Fibroblast of skin of right quadriceps (primary cell): ENCODE measurements around the gene ADAM21.
"Not testable (repeated sequence)": the region's sequence is repeated elsewhere in the genome, so short reads cannot be mapped to it uniquely, and the experiment has no call there.

Experiments
- DNase-seq: peaks from one replicate; pipeline ENCODE4 v3.0.0-alpha.2; 2013

ADAM21 gene

DNA sequence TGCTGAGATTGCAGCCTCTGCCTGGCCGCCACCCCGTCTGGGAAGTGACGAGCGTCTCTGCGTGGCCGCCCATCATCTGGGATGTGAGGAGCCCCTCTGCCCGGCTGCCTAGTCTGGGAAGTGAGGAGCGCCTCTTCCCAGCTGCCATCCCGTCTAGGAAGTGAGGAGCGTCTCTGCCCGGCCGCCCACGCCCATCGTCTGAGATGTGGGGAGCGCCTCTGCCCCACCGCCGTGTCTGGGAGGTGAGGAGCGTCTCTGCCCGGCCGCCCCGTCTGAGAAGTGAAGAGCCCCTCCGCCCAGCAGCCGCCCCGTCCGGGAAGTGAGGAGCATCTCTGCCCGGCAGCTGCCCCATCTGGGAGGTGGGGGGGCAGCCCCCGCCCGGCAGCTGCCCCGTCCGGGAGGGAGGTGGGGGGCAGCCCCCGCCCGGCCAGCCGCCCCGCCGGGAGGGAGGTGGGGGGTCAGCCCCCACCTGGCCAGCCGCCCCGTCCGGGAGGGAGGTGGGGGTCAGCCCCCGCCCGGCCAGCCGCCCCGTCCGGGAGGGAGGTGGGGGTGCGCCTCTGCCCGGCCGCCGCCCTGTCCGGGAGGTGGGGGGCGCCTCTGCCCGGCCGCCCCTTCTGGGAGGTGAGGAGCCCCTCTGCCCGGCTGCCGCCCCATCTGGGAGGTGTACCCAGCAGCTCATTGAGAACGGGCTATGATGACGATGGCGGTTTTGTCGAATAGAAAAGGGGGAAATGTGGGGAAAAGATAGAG is 25.6 kb downstream of the ADAM21 start:
- not testable (repeated sequence) for DNase-seq

DNA sequence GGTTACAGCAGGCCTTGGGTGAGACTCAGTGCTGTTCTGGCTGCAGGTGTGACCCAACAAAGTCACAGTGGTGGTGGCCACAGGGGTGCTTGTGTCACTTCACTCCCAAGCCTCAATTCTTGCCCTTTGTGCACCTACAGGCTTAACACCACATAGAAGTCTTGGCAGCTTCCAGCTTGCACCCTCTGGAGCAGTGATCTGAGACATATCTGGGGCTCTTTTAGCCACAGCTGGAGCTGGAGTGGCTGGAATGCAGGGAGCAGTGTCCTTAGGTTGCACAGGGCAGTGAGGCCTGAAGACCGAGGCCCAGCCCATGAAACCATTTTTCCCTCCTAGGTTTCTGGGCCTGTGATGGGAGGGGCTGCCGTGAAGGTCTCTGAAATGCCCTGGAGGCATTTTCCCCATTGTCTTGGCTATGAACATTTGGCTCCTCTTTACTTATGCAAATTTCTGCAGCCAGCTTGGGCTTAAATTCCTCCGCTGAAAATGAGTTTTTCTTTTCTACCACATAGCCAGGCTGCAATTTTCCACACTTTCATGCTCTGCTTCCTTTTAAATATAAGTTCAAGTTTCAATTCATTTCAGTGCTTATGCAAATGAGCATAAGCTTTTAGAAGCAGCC is 37.7 kb downstream of the ADAM21 start:
- DNase-seq = no peak

DNA sequence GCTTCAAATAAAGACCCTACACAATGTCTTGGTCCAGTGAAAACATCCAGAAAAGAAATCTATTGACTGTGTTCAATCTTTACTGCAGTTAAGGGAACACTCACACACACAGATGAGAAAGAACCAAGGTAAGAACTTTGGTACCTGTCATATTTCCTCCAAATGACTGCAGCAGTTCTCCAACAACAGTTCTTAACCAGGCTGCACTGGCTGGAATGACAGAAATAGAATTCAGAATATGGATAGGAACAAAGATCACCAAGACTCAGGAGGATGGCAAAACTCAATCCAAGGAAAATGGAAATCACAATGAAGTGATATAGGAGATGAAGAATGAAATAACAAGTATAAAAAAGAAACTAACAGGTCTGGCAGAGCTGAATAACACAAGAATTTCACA is 46.2 kb downstream of the ADAM21 start:
- DNase-seq = no peak
